ENCODE measurements around the gene MED13. TPM values are rescaled to one million over a fixed set of nuclear protein-coding genes. Genes with fewer than 3 reads are reported as not detected.

Gene MED13
- polyA plus RNA-seq, 1 of the 3 experiments (the other 2 are of a cell fraction), result 6.3 TPM

- no peaks in the 10 kb centered on the region for H4K20me1 ChIP-seq (ENCODE audit: insufficient read depth)
- H3K9me3 ChIP-seq, result no peaks in the 10 kb centered on the region
- ChIA-PET CTCF (interaction anchor here (0.6 to 3.3 kb wide), 5 partner anchors 10 to 699 kb away, joined by 3 to 44 read pairs (median 8); no protein-coding TSS in a partner anchor), POLR2A (no interaction called here)
- WGBS (ENCODE audit: low lambda C conversion rate), result 54% methylated on average over 7 of the region's 7 CpGs
- H2AFZ ChIP-seq (ENCODE audit: low read depth), result no peak overlapping the region
- no peak overlapping the region for H3K4me3 ChIP-seq (ENCODE audit: low read depth in 2 of 2, low read length in 1 of 2)
- no peaks in the 10 kb centered on the region for H3K9me2 ChIP-seq
- H3K79me2 ChIP-seq (ENCODE audit: insufficient read depth), result no peaks in the 10 kb centered on the region
- H3K36me3 ChIP-seq (replicated peaks in 1 of 2; ENCODE audit: control insufficient read depth in 1 of 2, insufficient read depth in 2 of 2, low read length in 1 of 2), result no peaks in the 10 kb centered on the region
- no peaks in the 10 kb centered on the region for H3K27me3 ChIP-seq (ENCODE audit: insufficient read depth)
- peaks cover 0 to 4% of the 10 kb centered on the region in 2 experiments; a peak in 1 of 4 replicates for H3K4me1 ChIP-seq (ENCODE audit: control insufficient read depth in 1 of 2, insufficient read depth in 2 of 2, low read depth in 1 of 2, low read length in 1 of 2)
- H3K9ac ChIP-seq, result no peak overlapping the region
- no peaks in the 10 kb centered on the region for H3F3A ChIP-seq (replicated peaks; ENCODE audit: insufficient read depth)
- TF ChIP-seq RFX5 (IDR thresholded peaks at IDR 0.05; ENCODE audit: low read length), result no peak
- 0 out of 2 replicates have a peak, but pooled peaks have one; percentile 31 for TF ChIP-seq REST (IDR thresholded peaks at IDR 0.05; ENCODE audit: low read depth, low read length)
- no peak for DNase-seq
- no peak overlapping the region for H3K4me2 ChIP-seq
- H3K27ac ChIP-seq (ENCODE audit: low read depth in 2 of 2, low read length in 1 of 2), result no peak overlapping the region
These were observed 46.6 kb upstream of the MED13 start for GRCh38 chr17:62111562-62112171.

GRCh38 chr17:62110923-62111484 lies 45.9 kb upstream of the MED13 start:
- Histone ChIP-seq H3K4me2 (no peak overlapping the region), H3K27ac (ENCODE audit: low read depth in 2 of 2, low read length in 1 of 2) (no peak overlapping the region), H4K20me1 (ENCODE audit: insufficient read depth) (no peaks in the 10 kb centered on the region), H2AFZ (ENCODE audit: low read depth) (no peak overlapping the region), H3K4me1 (ENCODE audit: control insufficient read depth in 1 of 2, insufficient read depth in 2 of 2, low read depth in 1 of 2, low read length in 1 of 2) (peaks cover 0 to 4% of the 10 kb centered on the region in 2 experiments; a peak in 1 of 4 replicates), H3K9me3 (no peaks in the 10 kb centered on the region), H3F3A (replicated peaks; ENCODE audit: insufficient read depth) (no peaks in the 10 kb centered on the region), H3K79me2 (ENCODE audit: insufficient read depth) (no peaks in the 10 kb centered on the region), H3K27me3 (ENCODE audit: insufficient read depth) (0 out of 2 replicates have a peak, but pooled peaks cover 3% of the 10 kb centered on the region), H3K36me3 (replicated peaks in 1 of 2; ENCODE audit: control insufficient read depth in 1 of 2, insufficient read depth in 2 of 2, low read length in 1 of 2) (no peaks in the 10 kb centered on the region), H3K9ac (no peak overlapping the region), H3K9me2 (no peaks in the 10 kb centered on the region), H3K4me3 (ENCODE audit: low read depth in 2 of 2, low read length in 1 of 2) (no peak overlapping the region)
- DNase-seq, result no peak
- ChIA-PET POLR2A (no interaction called here), CTCF (interaction anchor here (0.6 to 3.3 kb wide), 10 partner anchors 9 to 699 kb away, joined by 3 to 44 read pairs (median 8); no protein-coding TSS in a partner anchor)
- WGBS (ENCODE audit: low lambda C conversion rate), result 80% methylated on average over 3 of the region's 3 CpGs
- TF ChIP-seq MXI1 (IDR thresholded peaks at IDR 0.05; ENCODE audit: low read depth, low read length) (no peak), GABPA (IDR thresholded peaks at IDR 0.05; ENCODE audit: low read depth) (no peak), GATA2 (CRISPR knock-in tag; IDR thresholded peaks at IDR 0.05) (no peak)

All from SK-N-SH (cell line).